ENCODE data around the gene NELL2.

Gene NELL2

GRCh38 chr12:44677724-44678123, 198.4 kb downstream of the NELL2 start:
- no peak for DNase-seq

GRCh38 chr12:44674875-44675274, 201.2 kb downstream of the NELL2 start:
- no peak for DNase-seq

GRCh38 chr12:44673811-44674210, 202.3 kb downstream of the NELL2 start:
- DNase-seq = no peak

- DNase-seq = no peak
Observed at GRCh38 chr12:44672042-44672441, 204.1 kb downstream of the NELL2 start.

GRCh38 chr12:44668443-44668842, 207.7 kb downstream of the NELL2 start:
- DNase-seq = no peak

GRCh38 chr12:44667461-44667860, 208.7 kb downstream of the NELL2 start:
- no peak for DNase-seq

- no peak for DNase-seq
Observed at GRCh38 chr12:44663291-44663690, 212.8 kb downstream of the NELL2 start.

GRCh38 chr12:44655846-44656245, 220.3 kb downstream of the NELL2 start:
- no peak for DNase-seq

- peak; percentile 61 for DNase-seq
Observed at GRCh38 chr12:44654646-44655639, 221.2 kb downstream of the NELL2 start.

- DNase-seq = no peak
Observed at GRCh38 chr12:44653861-44654527, 222.1 kb downstream of the NELL2 start.

GRCh38 chr12:44649693-44650092, 226.4 kb downstream of the NELL2 start:
- DNase-seq = no peak

- no peak for DNase-seq
Observed at GRCh38 chr12:44647917-44648690, 228.0 kb downstream of the NELL2 start.

GRCh38 chr12:44640427-44641190, 235.5 kb downstream of the NELL2 start:
- DNase-seq = no peak

GRCh38 chr12:44637875-44638274, 238.2 kb downstream of the NELL2 start:
- no peak for DNase-seq

GRCh38 chr12:44628180-44628579, 247.9 kb downstream of the NELL2 start:
- no peak for DNase-seq

GRCh38 chr12:44627387-44628166, 248.5 kb downstream of the NELL2 start:
- no peak for DNase-seq

- peak; percentile 38 for DNase-seq
Observed at GRCh38 chr12:44626883-44627282, 249.2 kb downstream of the NELL2 start.

- peak; percentile 48 for DNase-seq
Observed at GRCh38 chr12:44618946-44619345, 257.2 kb downstream of the NELL2 start.

GRCh38 chr12:44616402-44616801, 259.7 kb downstream of the NELL2 start:
- no peak for DNase-seq

GRCh38 chr12:44611538-44611937, 264.6 kb downstream of the NELL2 start:
- DNase-seq = no peak

GRCh38 chr12:44603701-44604100, 272.4 kb downstream of the NELL2 start:
- DNase-seq = no peak

GRCh38 chr12:44592626-44593025, 283.5 kb downstream of the NELL2 start:
- no peak for DNase-seq
